Stimulated activated CD4-positive, alpha-beta T cell treated with anti-CD3 and anti-CD28 coated beads, Interleukin-15, amount 100 ng/mL, for 48 hours (primary cell): ENCODE results near the gene ATG12.
A peak's percentile ranks its signal among the peaks of the same experiment; 100 is the strongest.
"Not testable (repeated sequence)": the region's sequence is repeated elsewhere in the genome, so short reads cannot be mapped to it uniquely, and the experiment has no call there.

ENCODE experiments used
- DNase-seq, 2 donors: peaks; one replicate each; pipeline ENCODE4 v3.0.0-alpha.2; 2020; ENCODE audit warnings: low read depth in 2 of 2

ATG12 gene

GRCh38 chr5:115841382-115842088 lies at the start of gene ATG12, which contains the start of gene AP3S1:
ATG12 (minus strand) TSS chr5:115841565; CDS start chr5:115841552, 13 bp downstream.
AP3S1 (plus strand) TSS chr5:115841935; CDS start chr5:115842038, 103 bp downstream.
- peak; percentile 85 for DNase-seq

- DNase-seq: no peak
Measured at GRCh38 chr5:115888027-115888426, 46.7 kb upstream of the ATG12 start.

DNA sequence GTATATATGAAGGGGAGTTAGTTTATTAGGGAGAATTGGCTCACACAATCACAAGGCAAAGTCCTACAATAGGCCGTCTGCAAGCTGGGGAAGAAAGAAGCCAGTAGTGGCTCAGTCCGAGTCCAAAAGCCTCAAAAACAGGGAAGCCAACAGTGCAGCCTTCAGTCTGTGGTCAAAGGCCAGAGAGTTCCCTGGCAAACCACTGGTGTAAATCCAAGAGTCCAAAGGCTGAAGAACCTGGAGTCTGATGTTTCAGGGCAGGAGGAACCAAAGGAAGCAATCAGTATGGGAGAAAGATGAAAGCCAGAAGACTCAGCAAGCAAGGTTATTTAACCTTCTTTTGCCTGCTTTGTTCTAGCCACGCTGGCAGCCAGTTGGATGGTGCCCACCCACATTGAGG lies 43.8 kb upstream of the ATG12 start:
- DNase-seq: not testable (repeated sequence)

- DNase-seq: no peak
Measured at GRCh38 chr5:115884704-115885103, 43.3 kb upstream of the ATG12 start.

GRCh38 chr5:115882434-115882833 lies 41.1 kb upstream of the ATG12 start:
- DNase-seq: not testable (repeated sequence)

GRCh38 chr5:115877342-115877741 lies 36.0 kb upstream of the ATG12 start:
- not testable (repeated sequence) for DNase-seq

GRCh38 chr5:115875447-115875846 lies 34.1 kb upstream of the ATG12 start:
- DNase-seq: no peak

DNA sequence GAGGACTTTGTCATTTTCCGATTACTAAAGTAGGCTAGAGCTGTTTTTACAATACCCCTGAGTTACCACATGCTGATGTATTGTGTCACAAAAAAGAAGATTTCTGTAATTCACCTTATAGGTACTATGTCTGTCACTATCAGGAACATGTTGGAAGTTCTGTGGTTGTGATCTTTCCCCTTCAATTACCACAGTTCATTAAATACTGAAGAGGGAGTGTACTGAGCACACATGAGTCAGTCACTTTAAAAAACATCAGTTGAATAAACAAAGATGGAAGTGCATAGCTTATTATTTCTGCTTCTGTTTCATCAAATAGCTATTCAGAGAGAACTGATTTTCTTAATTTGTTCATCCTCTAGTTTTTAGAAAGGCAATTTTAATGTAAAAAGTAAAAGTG lies 32.0 kb upstream of the ATG12 start:
- no peak for DNase-seq

- DNase-seq: no peak
Measured at GRCh38 chr5:115872447-115872846, 31.1 kb upstream of the ATG12 start.

GRCh38 chr5:115869256-115869795 lies 28.0 kb upstream of the ATG12 start:
- DNase-seq: no peak

DNA sequence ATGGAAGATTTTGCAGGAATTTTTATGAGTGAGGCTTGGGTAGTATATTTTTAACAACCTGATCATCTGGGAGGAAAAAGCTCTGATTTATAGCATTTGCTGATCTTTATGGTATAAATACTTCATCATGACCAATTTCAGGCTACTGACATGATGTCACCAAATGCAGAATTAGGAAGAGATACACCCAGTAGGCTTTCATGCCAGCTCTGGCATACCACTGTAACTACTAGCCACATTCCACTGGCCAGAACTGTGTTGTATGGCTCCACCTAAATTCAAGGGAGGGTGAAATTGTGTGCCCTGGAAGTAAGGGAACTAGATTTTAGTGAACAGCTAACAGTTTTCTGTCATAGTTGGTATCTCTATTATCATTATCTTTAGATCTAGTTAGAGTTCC lies 18.0 kb upstream of the ATG12 start:
- no peak for DNase-seq

GRCh38 chr5:115858396-115858795 lies 17.0 kb upstream of the ATG12 start:
- no peak for DNase-seq

- no peak for DNase-seq
Measured at GRCh38 chr5:115857626-115858349, 16.4 kb upstream of the ATG12 start.

DNA sequence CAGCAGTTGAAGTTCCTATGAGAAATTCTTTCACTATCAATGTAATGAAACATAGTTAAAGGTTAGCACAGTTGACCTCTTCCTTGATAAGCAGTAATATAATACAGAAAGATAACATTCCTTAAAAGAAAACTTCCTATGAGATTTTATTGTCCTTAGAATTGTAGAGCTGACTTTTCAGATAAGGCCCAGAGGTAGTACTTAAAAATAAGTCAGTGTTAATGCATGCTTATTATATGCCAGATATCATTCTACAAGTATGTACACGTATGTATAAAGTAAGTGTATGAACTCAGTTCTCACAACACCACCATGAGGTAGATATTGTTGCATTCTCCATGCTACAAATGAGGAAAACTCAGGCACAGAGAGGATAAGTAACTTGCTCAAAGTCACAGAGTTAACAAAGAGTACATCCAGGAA lies 15.7 kb upstream of the ATG12 start:
- DNase-seq: no peak

- DNase-seq: no peak
Measured at GRCh38 chr5:115855959-115856358, 14.6 kb upstream of the ATG12 start.

- no peak for DNase-seq
Measured at GRCh38 chr5:115854139-115854538, 12.8 kb upstream of the ATG12 start.

- DNase-seq: no peak
Measured at GRCh38 chr5:115850744-115851416, 9.5 kb upstream of the ATG12 start.

DNA sequence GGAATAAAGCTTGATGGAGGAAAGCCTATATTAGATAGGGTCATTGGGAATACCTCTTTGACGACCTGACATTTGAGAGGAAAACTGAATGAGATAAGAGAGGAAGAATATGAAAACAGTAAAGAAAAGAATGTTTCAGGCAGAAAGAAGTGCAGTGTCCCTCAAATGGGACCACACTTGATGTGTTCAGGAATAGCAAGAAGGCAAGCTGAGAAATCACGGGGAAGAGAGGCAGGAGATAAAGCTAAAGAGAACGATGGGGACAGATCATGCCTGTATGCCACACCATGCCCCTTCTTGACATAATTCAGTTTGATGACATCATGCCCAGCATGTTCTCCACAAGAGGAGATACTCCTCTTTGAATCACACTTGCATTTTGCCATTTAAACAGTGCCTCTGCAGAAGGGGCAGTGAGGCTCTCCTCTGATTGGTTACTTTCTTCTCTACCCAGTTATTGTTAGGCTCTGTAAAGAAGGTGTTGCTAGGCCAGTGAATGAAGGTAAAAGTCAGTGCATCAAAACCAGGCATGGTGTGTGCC lies 8.0 kb upstream of the ATG12 start:
- DNase-seq: no peak

DNA sequence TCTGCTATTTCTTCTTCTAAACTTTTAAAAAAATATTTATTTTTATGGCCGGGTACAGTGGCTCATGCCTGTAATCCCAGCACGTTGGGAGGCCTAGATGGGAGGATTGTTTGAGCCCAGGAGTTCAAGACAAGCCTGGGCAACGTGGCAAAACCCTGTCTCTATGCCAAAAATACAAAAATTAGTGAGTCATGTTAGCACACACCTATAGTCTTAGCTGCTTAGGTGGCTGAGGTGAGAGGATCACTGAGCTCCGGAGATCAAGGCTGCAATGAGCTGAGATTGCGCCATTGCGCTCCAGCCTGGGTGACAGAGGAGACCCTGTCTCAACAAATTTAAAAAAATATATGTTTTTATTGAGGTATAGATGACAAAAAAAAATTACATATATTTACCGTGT lies 5.9 kb upstream of the ATG12 start:
- DNase-seq: no peak

DNA sequence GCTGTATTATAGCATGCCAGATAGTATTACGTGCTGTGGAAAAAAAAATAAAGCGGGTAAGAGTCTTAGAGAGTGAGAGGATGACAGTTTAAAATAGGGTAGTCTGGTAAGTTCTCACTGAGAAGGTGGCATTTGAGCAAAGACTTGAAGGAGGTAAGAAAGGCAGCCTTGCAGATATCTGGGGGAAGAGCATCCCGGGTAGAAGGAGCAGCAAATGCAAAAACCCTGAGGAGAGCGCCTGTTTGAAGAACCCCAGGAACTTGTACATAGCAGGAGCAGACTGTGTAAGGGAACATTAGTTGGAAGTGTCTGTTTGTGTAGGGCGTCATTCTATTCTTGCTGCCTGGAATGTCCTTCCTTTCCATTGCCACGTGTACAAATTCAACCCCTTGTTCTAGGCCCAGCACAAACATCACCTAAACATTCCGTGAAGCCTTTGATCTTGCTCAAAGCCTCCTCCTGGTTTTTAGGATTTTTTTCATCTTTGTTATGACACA lies 3.0 kb upstream of the ATG12 start:
- no peak for DNase-seq

GRCh38 chr5:115843444-115844130 lies 2.2 kb upstream of the ATG12 start:
- DNase-seq: no peak
